HCT116 (cell line): ENCODE measurements around the gene NMD3. TPM values are rescaled to one million over a fixed set of nuclear protein-coding genes. Genes with fewer than 3 reads are reported as not detected.

Experiments used
- ATAC-seq: fragments of 200-7000 bp; cut with Tn5 transposase; 2 replicates; pipeline ENCODE4 v1.9.1; 2020; ENCODE audit warnings: mild to moderate bottlenecking, moderate library complexity
- BruUV-seq: library from RNA; stranded (reverse); fragments of 400-500 nt; replicated peaks from 2 replicates; lab custom pipeline; 2021; lab: Mats Ljungman, UMichigan
- CTCF ChIA-PET: fragments of 300-600 bp; sonication (Branson Sonifier 250); formaldehyde crosslinking; loops from one replicate; lab custom pipeline; 2021; ENCODE audit warnings: antibody characterized with exemption; lab: Charles Lee
- POLR2A ChIA-PET: fragments of 300-600, 350-600 bp; sonication (Branson Sonifier 250); formaldehyde crosslinking; loops from one replicate; lab custom pipeline; 2021; ENCODE audit warnings: antibody characterized with exemption; lab: Charles Lee
- RAD21 ChIA-PET, 2 experiments: fragments of 300-600 bp; sonication (Branson Sonifier 250); formaldehyde crosslinking; loops; one replicate each; lab custom pipeline; 2023; ENCODE audit warnings: low total read pairs in 2 of 2; ENCODE audit not compliant: uncharacterized antibody in 2 of 2, unreplicated experiment in 2 of 2, low non-redundant PET in 1 of 2; lab: Charles Lee
- DNase-seq: peaks from one replicate; pipeline ENCODE4 v3.0.0-alpha.2; 2010; ENCODE audit warnings: low read depth, low spot score
- H2AFZ ChIP-seq: fragments of 200-600 bp; shearing (Covaris generic), sonication (generic); 2 replicates; pipeline ENCODE4 v1.6.1; 2017; ENCODE audit warnings: low read depth, mixed run types, mixed read lengths, antibody characterized with exemption, low read length; ENCODE audit not compliant: poor library complexity, severe bottlenecking
- H3K27ac ChIP-seq: 2 replicates; pipeline ENCODE4 v1.5.1; 2012; ENCODE audit warnings: low read depth, low read length
- H3K27me3 ChIP-seq: fragments of 200-600 bp; sonication (generic); 2 replicates; pipeline ENCODE4 v1.6.1; 2016; ENCODE audit warnings: mixed run types, low read length, mixed read lengths; ENCODE audit not compliant: insufficient read depth
- H3K36me3 ChIP-seq, 2 experiments: fragments of 200-500 bp in 1 of 2; fragments of 200-600 bp in 1 of 2; sonication (Bioruptor generic) in 1 of 2; sonication (generic) in 1 of 2; 2 replicates each; pipeline versions ENCODE4 v1.5.1 to v1.6.1; 2014 to 2016; ENCODE audit warnings: low read length in 2 of 2, inconsistent platforms in 1 of 2, mixed read lengths in 1 of 2, mixed run types in 1 of 2; ENCODE audit not compliant: insufficient read depth in 2 of 2, control insufficient read depth in 1 of 2
- H3K4me1 ChIP-seq, 2 experiments: fragments of 200-600 bp in 1 of 2; sonication (generic) in 1 of 2; 2 replicates each; pipeline versions ENCODE4 v1.5.1 to v1.6.1; 2012 to 2017; ENCODE audit warnings: low read length in 2 of 2, inconsistent platforms in 1 of 2, mild to moderate bottlenecking in 1 of 2, mixed read lengths in 1 of 2, mixed run types in 1 of 2, moderate library complexity in 1 of 2; ENCODE audit not compliant: insufficient read depth in 2 of 2, control insufficient read depth in 1 of 2
- H3K4me2 ChIP-seq: fragments of 200-600 bp; sonication (generic); 2 replicates; pipeline ENCODE4 v1.6.1; 2017; ENCODE audit warnings: mixed run types, low read length, mixed read lengths
- H3K4me3 ChIP-seq, 2 experiments: fragments of 200-600 bp in 1 of 2; sonication (generic) in 1 of 2; replicated peaks in 1 of 2; 2 replicates each; pipeline ENCODE4 v1.5.1; 2011 to 2016; ENCODE audit warnings: low read length in 2 of 2, control low read depth in 1 of 2, low read depth in 1 of 2, mild to moderate bottlenecking in 1 of 2, mixed read lengths in 1 of 2, mixed run types in 1 of 2
- H3K79me2 ChIP-seq: fragments of 200-600 bp; sonication (generic); 2 replicates; pipeline ENCODE4 v1.6.1; 2017; ENCODE audit warnings: mild to moderate bottlenecking, mixed run types, low read length, moderate library complexity, mixed read lengths; ENCODE audit not compliant: insufficient read depth
- H3K9ac ChIP-seq: fragments of 200-600 bp; sonication (generic); 2 replicates; pipeline ENCODE4 v1.6.1; 2016; ENCODE audit warnings: low read length, mixed read lengths
- H3K9me2 ChIP-seq: fragments of 200-600 bp; sonication (generic), shearing (Covaris generic); 2 replicates; pipeline ENCODE4 v1.6.1; 2017; ENCODE audit warnings: mixed run types, mild to moderate bottlenecking, moderate library complexity; ENCODE audit not compliant: insufficient read depth
- H3K9me3 ChIP-seq, 2 experiments: fragments of 200-500 bp in 1 of 2; fragments of 200-600 bp in 1 of 2; sonication (Bioruptor generic) in 1 of 2; sonication (generic) in 1 of 2; 2 replicates each; pipeline ENCODE4 v1.6.1; 2014 to 2017; ENCODE audit warnings: low read length in 2 of 2, mixed read lengths in 2 of 2, inconsistent platforms in 1 of 2, low read depth in 1 of 2, mild to moderate bottlenecking in 1 of 2, mixed run types in 1 of 2, moderate library complexity in 1 of 2; ENCODE audit not compliant: control insufficient read depth in 1 of 2, insufficient read depth in 1 of 2
- H4K20me1 ChIP-seq: fragments of 200-600 bp; sonication (generic), shearing (Covaris generic); 2 replicates; pipeline ENCODE4 v1.6.1; 2017; ENCODE audit warnings: mixed run types, mild to moderate bottlenecking, moderate library complexity; ENCODE audit not compliant: insufficient read depth
- ATF3 ChIP-seq: IDR thresholded peaks from 2 replicates; pipeline ENCODE4 v1.6.1; 2012
- CBX3 ChIP-seq: IDR thresholded peaks from 2 replicates; pipeline ENCODE4 v1.6.1; 2012; ENCODE audit warnings: low read depth
- CEBPB ChIP-seq: IDR thresholded peaks from 2 replicates; pipeline ENCODE4 v1.6.1; 2012; ENCODE audit warnings: low read depth
- EGR1 ChIP-seq: IDR thresholded peaks from 2 replicates; pipeline ENCODE4 v1.6.1; 2012; ENCODE audit warnings: low read depth
- ELF1 ChIP-seq: IDR thresholded peaks from 2 replicates; pipeline ENCODE4 v1.6.1; 2012; ENCODE audit warnings: low read depth, borderline replicate concordance
- EZH2phosphoT487 ChIP-seq: fragments of 200-600 bp; IDR thresholded peaks from 2 replicates; pipeline ENCODE4 v1.6.1; 2018; ENCODE audit warnings: antibody characterized with exemption, borderline replicate concordance
- FOSL1 ChIP-seq: IDR thresholded peaks from 2 replicates; pipeline ENCODE4 v1.6.1; 2012; ENCODE audit warnings: low read depth
- JUND ChIP-seq: IDR thresholded peaks from 2 replicates; pipeline ENCODE4 v1.6.1; 2012
- POLR2A ChIP-seq: IDR thresholded peaks from 2 replicates; pipeline ENCODE4 v1.7.0; 2011; ENCODE audit warnings: borderline replicate concordance; ENCODE audit not compliant: insufficient read depth, insufficient read length; ENCODE audit errors: extremely low read depth
- POLR2AphosphoS5 ChIP-seq: IDR thresholded peaks from 2 replicates; pipeline ENCODE4 v1.6.1; 2011; ENCODE audit warnings: mild to moderate bottlenecking, low read depth, low read length, moderate library complexity
- SIN3A ChIP-seq: IDR thresholded peaks from 2 replicates; pipeline ENCODE4 v1.6.1; 2012; ENCODE audit warnings: low read depth
- SP1 ChIP-seq: IDR thresholded peaks from 2 replicates; pipeline ENCODE4 v1.6.1; 2012; ENCODE audit warnings: low read depth
- SRF ChIP-seq: IDR thresholded peaks from 2 replicates; pipeline ENCODE4 v1.6.1; 2012; ENCODE audit warnings: low read depth
- ZFX ChIP-seq: fragments of 450-650 bp; IDR thresholded peaks from 2 replicates; pipeline ENCODE4 v1.6.1; 2017
- ZNF274 ChIP-seq: fragments of 200-500 bp; sonication (Bioruptor generic); IDR thresholded peaks from 2 replicates; pipeline ENCODE4 v1.6.1; 2014; ENCODE audit warnings: mild to moderate bottlenecking, low read depth, low read length, inconsistent platforms
- intact Hi-C: fragments of 100-400 bp; cut with micrococcal nuclease; formaldehyde crosslinking; loops from 2 replicates; pipeline ENCODE4 v1.10.0; 2022
- total RNA-seq: library from RNA; stranded (reverse); gene quantifications from one replicate; pipeline ENCODE4 v1.2.1, GENCODE V29; 2021; ENCODE audit not compliant: unreplicated experiment
- TF ChIP-seq, protein P1 (sequence below): IDR thresholded peaks from 2 replicates; pipeline ENCODE4 v1.6.1; 2011; ENCODE audit warnings: mild to moderate bottlenecking, low read length, moderate library complexity; ENCODE audit not compliant: insufficient replicate concordance; ENCODE audit errors: extremely low read depth
- TF ChIP-seq, protein P2 (sequence below): IDR thresholded peaks from 2 replicates; pipeline ENCODE4 v1.6.1; 2012

NMD3 gene
- total RNA-seq, 1 experiment from 2014 or later, result 85.2 TPM

- H3K27ac ChIP-seq, result no peak overlapping the region
- TF ChIP-seq, protein P1, sequence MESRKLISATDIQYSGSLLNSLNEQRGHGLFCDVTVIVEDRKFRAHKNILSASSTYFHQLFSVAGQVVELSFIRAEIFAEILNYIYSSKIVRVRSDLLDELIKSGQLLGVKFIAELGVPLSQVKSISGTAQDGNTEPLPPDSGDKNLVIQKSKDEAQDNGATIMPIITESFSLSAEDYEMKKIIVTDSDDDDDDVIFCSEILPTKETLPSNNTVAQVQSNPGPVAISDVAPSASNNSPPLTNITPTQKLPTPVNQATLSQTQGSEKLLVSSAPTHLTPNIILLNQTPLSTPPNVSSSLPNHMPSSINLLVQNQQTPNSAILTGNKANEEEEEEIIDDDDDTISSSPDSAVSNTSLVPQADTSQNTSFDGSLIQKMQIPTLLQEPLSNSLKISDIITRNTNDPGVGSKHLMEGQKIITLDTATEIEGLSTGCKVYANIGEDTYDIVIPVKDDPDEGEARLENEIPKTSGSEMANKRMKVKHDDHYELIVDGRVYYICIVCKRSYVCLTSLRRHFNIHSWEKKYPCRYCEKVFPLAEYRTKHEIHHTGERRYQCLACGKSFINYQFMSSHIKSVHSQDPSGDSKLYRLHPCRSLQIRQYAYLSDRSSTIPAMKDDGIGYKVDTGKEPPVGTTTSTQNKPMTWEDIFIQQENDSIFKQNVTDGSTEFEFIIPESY, result no peak
- TF ChIP-seq FOSL1 (no peak), ATF3 (no peak), JUND (no peak), POLR2AphosphoS5 (no peak), SRF (no peak), ZNF274 (no peak), SP1 (no peak), POLR2A (no peak), CBX3 (no peak), SIN3A (no peak), EZH2phosphoT487 (no peak), ZFX (no peak), EGR1 (no peak), ELF1 (no peak), CEBPB (no peak)
- TF ChIP-seq, protein P2, sequence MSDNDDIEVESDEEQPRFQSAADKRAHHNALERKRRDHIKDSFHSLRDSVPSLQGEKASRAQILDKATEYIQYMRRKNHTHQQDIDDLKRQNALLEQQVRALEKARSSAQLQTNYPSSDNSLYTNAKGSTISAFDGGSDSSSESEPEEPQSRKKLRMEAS, result no peak
- no peaks in the 10 kb centered on the region for H3K27me3 ChIP-seq
- no peaks in the 10 kb centered on the region for H3K4me1 ChIP-seq
- BruUV-seq, result no TSS peak
- H4K20me1 ChIP-seq, result no peaks in the 10 kb centered on the region
- ChIA-PET POLR2A (no interaction called here), RAD21 (no interaction called here), CTCF (no interaction called here)
- DNase-seq (no peak), ATAC-seq (no peak)
- H3K36me3 ChIP-seq, result peaks cover 42 to 55% of the 10 kb centered on the region in 2 experiments
- no peaks in the 10 kb centered on the region for H3K9me2 ChIP-seq
- H3K4me2 ChIP-seq, result no peak overlapping the region
- peaks cover 84% of the 10 kb centered on the region for H3K79me2 ChIP-seq
- no peak overlapping the region for H3K4me3 ChIP-seq
- intact Hi-C loops, result no loop called here
- no peak overlapping the region for H3K9ac ChIP-seq
- no peak overlapping the region for H2AFZ ChIP-seq
- no peaks in the 10 kb centered on the region for H3K9me3 ChIP-seq
These were observed 18.6 kb downstream of the NMD3 start for GRCh38 chr3:161239700-161240099.
